CD4-positive, alpha-beta T cell treated with Interleukin-17A for 4 hours (primary cell): ENCODE measurements around the gene NFIA.

Experiments
- DNase-seq: peaks from one replicate; pipeline ENCODE4 v3.0.0-alpha.2; 2020; ENCODE audit warnings: mixed read lengths

NFIA gene

GRCh38 chr1:61160526-61160925, 78.2 kb downstream of the NFIA start:
- no peak for DNase-seq

GRCh38 chr1:61162520-61163258, 80.3 kb downstream of the NFIA start:
- DNase-seq: no peak

- no peak for DNase-seq
Measured at GRCh38 chr1:61163355-61163754, 81.0 kb downstream of the NFIA start.

GRCh38 chr1:61165402-61165801, 83.0 kb downstream of the NFIA start:
- DNase-seq: no peak

GRCh38 chr1:61167309-61167708, 84.9 kb downstream of the NFIA start:
- no peak for DNase-seq

- no peak for DNase-seq
Measured at GRCh38 chr1:61169045-61169444, 86.7 kb downstream of the NFIA start.

GRCh38 chr1:61169634-61170033, 87.3 kb downstream of the NFIA start:
- DNase-seq: no peak

GRCh38 chr1:61170328-61171238, 88.2 kb downstream of the NFIA start:
- DNase-seq: no peak

GRCh38 chr1:61171346-61171745, 89.0 kb downstream of the NFIA start:
- DNase-seq: no peak

- DNase-seq: no peak
Measured at GRCh38 chr1:61171974-61172373, 89.6 kb downstream of the NFIA start.

GRCh38 chr1:61173118-61173517, 90.8 kb downstream of the NFIA start:
- no peak for DNase-seq

GRCh38 chr1:61174060-61174795, 91.9 kb downstream of the NFIA start:
- DNase-seq: no peak

GRCh38 chr1:61175976-61176375, 93.6 kb downstream of the NFIA start:
- DNase-seq: no peak

GRCh38 chr1:61181067-61182038, 99.0 kb downstream of the NFIA start:
- DNase-seq: no peak

- DNase-seq: no peak
Measured at GRCh38 chr1:61182049-61182448, 99.7 kb downstream of the NFIA start.

GRCh38 chr1:61182480-61182879, 100.1 kb downstream of the NFIA start:
- no peak for DNase-seq

- no peak for DNase-seq
Measured at GRCh38 chr1:61183471-61184039, 101.2 kb downstream of the NFIA start.

GRCh38 chr1:61184040-61184713, 101.8 kb downstream of the NFIA start:
- DNase-seq: no peak

- no peak for DNase-seq
Measured at GRCh38 chr1:61184714-61185106, 102.3 kb downstream of the NFIA start.

GRCh38 chr1:61186753-61187152, 104.4 kb downstream of the NFIA start:
- DNase-seq: no peak
